GM21529 (cell line): Measurements from ENCODE around the gene LCNL1.

Experiments
- ATAC-seq: cut with Tn5 transposase; IDR thresholded peaks from one replicate; pipeline ENCODE4 v1.9.1; 2021; ENCODE audit not compliant: unreplicated experiment

LCNL1 gene

GRCh38 chr9:136973618-136974617, 8.9 kb upstream of the LCNL1 start:
- ATAC-seq, result no peak

- no peak for ATAC-seq
These were observed 7.8 kb upstream of the LCNL1 start for GRCh38 chr9:136974817-136975535.

- no peak for ATAC-seq
These were observed 7.1 kb upstream of the LCNL1 start for GRCh38 chr9:136975644-136976043.

GRCh38 chr9:136977223-136977622, 5.6 kb upstream of the LCNL1 start, which contains the start of gene PTGDS:
Gene PTGDS, plus strand, starts transcription at chr9:136977504. Its CDS starts 75 bp downstream, at chr9:136977579.
- no peak for ATAC-seq

- ATAC-seq, result no peak
These were observed 5.1 kb upstream of the LCNL1 start for GRCh38 chr9:136977649-136978072.

- ATAC-seq, result no peak
These were observed 4.5 kb upstream of the LCNL1 start for GRCh38 chr9:136978073-136978864.

- no peak for ATAC-seq
These were observed 3.8 kb upstream of the LCNL1 start for GRCh38 chr9:136978865-136979544.

- ATAC-seq, result no peak
These were observed 2.8 kb upstream of the LCNL1 start for GRCh38 chr9:136979769-136980587.

GRCh38 chr9:136980669-136981478, 1.9 kb upstream of the LCNL1 start:
- no peak for ATAC-seq

GRCh38 chr9:136981588-136982231, 1.1 kb upstream of the LCNL1 start:
- no peak for ATAC-seq

GRCh38 chr9:136983167-136983566, 374 bp downstream of the LCNL1 start:
- no peak for ATAC-seq

GRCh38 chr9:136983656-136984314, 992 bp downstream of the LCNL1 start:
- ATAC-seq, result no peak

- ATAC-seq, result no peak
These were observed 1.8 kb downstream of the LCNL1 start for GRCh38 chr9:136984464-136985026.

GRCh38 chr9:136985027-136985602, 2.3 kb downstream of the LCNL1 start:
- no peak for ATAC-seq

GRCh38 chr9:136985853-136986252, 3.1 kb downstream of the LCNL1 start:
- ATAC-seq, result no peak

- ATAC-seq, result no peak
These were observed 6.1 kb downstream of the LCNL1 start for GRCh38 chr9:136988872-136989271.
